HepG2 (cell line): ENCODE results near the gene SYS1. TPM values are rescaled to one million over a fixed set of nuclear protein-coding genes. Genes with fewer than 3 reads are reported as not detected.

Experiments used
- ARID4A ChIP-seq: sonication (generic); formaldehyde crosslinking; IDR thresholded peaks from 2 replicates; pipeline ENCODE4 v1.5.0; 2020; ENCODE audit warnings: mild to moderate bottlenecking, missing genetic modification reagents, borderline replicate concordance
- ASH2L ChIP-seq: fragments of 300-600, 200-600 bp; sonication (generic); IDR thresholded peaks from 2 replicates; pipeline ENCODE4 v1.7.0; 2017; ENCODE audit warnings: low read depth, mild to moderate bottlenecking, moderate library complexity, mixed read lengths, low read length; ENCODE audit not compliant: insufficient read length
- DPF2 ChIP-seq: sonication (generic); formaldehyde crosslinking; IDR thresholded peaks from 2 replicates; pipeline ENCODE4 v1.4.0; 2020; ENCODE audit warnings: mild to moderate bottlenecking, low read depth, missing genetic modification reagents, borderline replicate concordance
- FOXO4 ChIP-seq: sonication (generic); formaldehyde crosslinking; conservative IDR thresholded peaks from 2 replicates; pipeline ENCODE4 v1.8.1; 2023; ENCODE audit warnings: missing genetic modification reagents
- HNF1B ChIP-seq: sonication (generic); formaldehyde crosslinking; IDR thresholded peaks from 2 replicates; pipeline ENCODE4 v1.5.1; 2020; ENCODE audit warnings: mild to moderate bottlenecking, moderate library complexity, missing genetic modification reagents
- IRX3 ChIP-seq: sonication (generic); formaldehyde crosslinking; IDR thresholded peaks from 2 replicates; pipeline ENCODE4 v1.8.1; 2023; ENCODE audit warnings: mild to moderate bottlenecking, low read depth, missing genetic modification reagents, borderline replicate concordance
- MIXL1 ChIP-seq: IDR thresholded peaks from 2 replicates; pipeline ENCODE4 v1.6.1; 2016
- NR2F2 ChIP-seq: IDR thresholded peaks from 2 replicates; pipeline ENCODE4 v1.6.1; 2012; ENCODE audit warnings: low read depth, inconsistent platforms, borderline replicate concordance
- PATZ1 ChIP-seq: sonication (generic); formaldehyde crosslinking; IDR thresholded peaks from 2 replicates; pipeline ENCODE4 v1.4.0; 2020; ENCODE audit warnings: missing genetic modification reagents
- PAXIP1 ChIP-seq: sonication (generic); formaldehyde crosslinking; conservative IDR thresholded peaks from 2 replicates; pipeline ENCODE4 v1.4.0; 2020; ENCODE audit warnings: mild to moderate bottlenecking, missing genetic modification reagents, moderate library complexity
- SETDB1 ChIP-seq: sonication (generic); formaldehyde crosslinking; IDR thresholded peaks from 2 replicates; pipeline ENCODE4 v1.5.1; 2020; ENCODE audit warnings: missing genetic modification reagents, mild to moderate bottlenecking, borderline replicate concordance
- ZFP1 ChIP-seq: IDR thresholded peaks from 2 replicates; pipeline ENCODE4 v1.6.1; 2016
- ZNF556 ChIP-seq: sonication (generic); formaldehyde crosslinking; IDR thresholded peaks from 2 replicates; pipeline ENCODE4 v1.4.0; 2020; ENCODE audit warnings: mild to moderate bottlenecking, missing genetic modification reagents, borderline replicate concordance
- polyA plus RNA-seq, 8 experiments: library from polyadenylated mRNA; depleted of rRNA in 3 of 8; stranded (reverse) in 7 of 8; unstranded in 1 of 8; fragments of >200 nt; fragmentation: Illumina TruSeq in 4 of 8; extraction: Trizol in 4 of 8; gene quantifications; 2 replicates each; pipeline versions ENCODE4 v1.2.1 to v1.2.3, GENCODE V29; 2011 to 2016; ENCODE audit warnings: low read depth in 4 of 8, missing spikeins in 1 of 8, mixed read lengths in 1 of 8; ENCODE audit not compliant: insufficient read depth in 1 of 8
- total RNA-seq, 5 experiments: library from RNA; depleted of rRNA; stranded (reverse); fragments of >200 nt; fragmentation: Illumina TruSeq; extraction: Trizol; gene quantifications; 2 replicates each; pipeline ENCODE4 v1.2.3, GENCODE V29; 2016; ENCODE audit warnings: low read depth in 1 of 5

Gene SYS1
- total and polyA plus RNA-seq, 2 of the 13 experiments (the other 11 are each of a cell fraction or from before 2014, with no cell fraction given) = 38.3 to 65.6 TPM

- TF ChIP-seq PATZ1 (peak; percentile 66; the same call in 1 of the 2 replicates), ARID4A (CRISPR knock-in tag) (peak; percentile 5; the same call in 1 of the 2 replicates), PAXIP1 (CRISPR knock-in tag) (peak; percentile 55), DPF2 (CRISPR knock-in tag) (peak; percentile 59; the same call in 1 of the 2 replicates), ZFP1 (CRISPR knock-in tag) (0 out of 2 replicates have a peak, but pooled peaks have one; percentile 52), IRX3 (CRISPR knock-in tag) (no peak), MIXL1 (CRISPR knock-in tag) (peak; percentile 45; the same call in 1 of the 2 replicates), ASH2L (no peak), FOXO4 (CRISPR knock-in tag) (0 out of 2 replicates have a peak, but pooled peaks have one; percentile 84), HNF1B (CRISPR knock-in tag) (peak; percentile 42; the same call in 1 of the 2 replicates), ZNF556 (CRISPR knock-in tag) (no peak), SETDB1 (CRISPR knock-in tag) (peak; percentile 58; the same call in 1 of the 2 replicates), NR2F2 (0 out of 2 replicates have a peak, but pooled peaks have one; percentile 20)
Measured at GRCh38 chr20:45345104-45345936, 17.6 kb upstream of the SYS1 start (continued).
